Skin of body (tissue), 2 donors: ENCODE measurements around the gene SEMA4B. TPM values are rescaled to one million over a fixed set of nuclear protein-coding genes. Genes with fewer than 3 reads are reported as not detected.
"Not testable (repeated sequence)": the region's sequence is repeated elsewhere in the genome, so short reads cannot be mapped to it uniquely, and the experiment has no call there.

Experiments used
- DNase-seq: peaks from one replicate; lab custom pipeline; 2025; lab: John Stamatoyannopoulos, UW
- total RNA-seq: library from RNA; depleted of rRNA; stranded (reverse); fragments of >200 nt; gene quantifications from one replicate; pipeline ENCODE4 v1.2.3, GENCODE V29; 2014

Gene SEMA4B, protein sequence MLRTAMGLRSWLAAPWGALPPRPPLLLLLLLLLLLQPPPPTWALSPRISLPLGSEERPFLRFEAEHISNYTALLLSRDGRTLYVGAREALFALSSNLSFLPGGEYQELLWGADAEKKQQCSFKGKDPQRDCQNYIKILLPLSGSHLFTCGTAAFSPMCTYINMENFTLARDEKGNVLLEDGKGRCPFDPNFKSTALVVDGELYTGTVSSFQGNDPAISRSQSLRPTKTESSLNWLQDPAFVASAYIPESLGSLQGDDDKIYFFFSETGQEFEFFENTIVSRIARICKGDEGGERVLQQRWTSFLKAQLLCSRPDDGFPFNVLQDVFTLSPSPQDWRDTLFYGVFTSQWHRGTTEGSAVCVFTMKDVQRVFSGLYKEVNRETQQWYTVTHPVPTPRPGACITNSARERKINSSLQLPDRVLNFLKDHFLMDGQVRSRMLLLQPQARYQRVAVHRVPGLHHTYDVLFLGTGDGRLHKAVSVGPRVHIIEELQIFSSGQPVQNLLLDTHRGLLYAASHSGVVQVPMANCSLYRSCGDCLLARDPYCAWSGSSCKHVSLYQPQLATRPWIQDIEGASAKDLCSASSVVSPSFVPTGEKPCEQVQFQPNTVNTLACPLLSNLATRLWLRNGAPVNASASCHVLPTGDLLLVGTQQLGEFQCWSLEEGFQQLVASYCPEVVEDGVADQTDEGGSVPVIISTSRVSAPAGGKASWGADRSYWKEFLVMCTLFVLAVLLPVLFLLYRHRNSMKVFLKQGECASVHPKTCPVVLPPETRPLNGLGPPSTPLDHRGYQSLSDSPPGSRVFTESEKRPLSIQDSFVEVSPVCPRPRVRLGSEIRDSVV
- 38.7 TPM for total RNA-seq

DNA sequence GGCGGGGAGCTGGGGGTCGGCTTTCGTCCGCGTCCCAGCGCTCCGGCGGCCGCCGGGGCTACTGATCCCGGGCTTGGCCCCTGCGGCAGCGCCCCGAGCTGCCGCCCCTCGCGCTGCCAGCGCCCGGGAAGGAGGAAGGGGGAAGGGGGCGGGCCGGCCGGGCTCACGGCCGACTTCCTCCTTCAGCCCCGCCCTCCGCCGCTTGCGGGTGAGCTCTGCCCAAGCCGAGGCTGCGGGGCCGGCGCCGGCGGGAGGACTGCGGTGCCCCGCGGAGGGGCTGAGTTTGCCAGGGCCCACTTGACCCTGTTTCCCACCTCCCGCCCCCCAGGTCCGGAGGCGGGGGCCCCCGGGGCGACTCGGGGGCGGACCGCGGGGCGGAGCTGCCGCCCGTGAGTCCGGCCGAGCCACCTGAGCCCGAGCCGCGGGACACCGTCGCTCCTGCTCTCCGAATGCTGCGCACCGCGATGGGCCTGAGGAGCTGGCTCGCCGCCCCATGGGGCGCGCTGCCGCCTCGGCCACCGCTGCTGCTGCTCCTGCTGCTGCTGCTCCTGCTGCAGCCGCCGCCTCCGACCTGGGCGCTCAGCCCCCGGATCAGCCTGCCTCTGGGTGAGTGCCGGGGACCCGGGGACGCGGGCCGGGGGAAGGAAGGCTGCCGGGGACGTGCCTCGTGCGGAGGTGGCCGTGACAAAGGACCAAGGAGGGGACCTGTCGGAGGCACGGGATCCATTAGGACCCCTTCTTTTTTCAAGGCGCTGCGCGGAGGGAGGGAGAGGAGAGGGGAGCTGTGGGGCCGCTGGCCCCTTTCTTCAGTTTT is at the start of gene SEMA4B:
Gene SEMA4B (plus strand): TSS at position 201 of the 814 bp plus-strand sequence. CDS start 249 bp downstream, at position 450.
- DNase-seq, result no peak

DNA sequence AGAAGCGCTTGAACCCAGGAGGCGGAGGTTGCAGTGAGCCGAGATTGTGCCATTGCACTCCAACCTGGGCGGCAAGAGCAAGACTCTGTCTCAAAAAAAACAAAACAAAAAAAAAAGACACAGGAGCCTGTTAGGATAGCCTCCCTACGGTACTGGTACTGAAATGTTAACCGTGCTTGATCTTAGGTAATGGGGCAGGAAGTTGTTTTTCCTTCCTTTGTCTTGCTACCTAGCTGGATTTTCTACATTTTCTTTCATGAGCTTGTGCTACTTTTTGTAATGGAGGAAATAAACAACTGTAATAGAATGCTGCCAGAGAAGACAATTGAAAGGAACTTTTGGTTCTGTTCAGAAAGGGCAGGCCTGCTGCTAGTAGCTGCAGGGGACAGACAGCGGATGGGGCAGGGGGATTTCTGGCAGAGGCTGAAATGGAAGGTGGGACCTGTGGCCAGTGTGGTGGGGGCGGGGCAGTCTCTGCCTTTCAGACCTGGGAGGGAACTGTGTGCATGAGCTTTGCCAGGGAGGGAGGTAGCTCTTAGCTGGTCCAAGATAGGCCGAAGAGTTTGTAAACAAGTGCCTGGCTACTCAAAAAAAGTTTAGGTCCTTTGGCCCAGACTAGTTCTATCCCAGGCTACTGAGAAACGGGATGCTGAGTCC is 49.0 kb upstream of the SEMA4B start:
- DNase-seq, result no peak

DNA sequence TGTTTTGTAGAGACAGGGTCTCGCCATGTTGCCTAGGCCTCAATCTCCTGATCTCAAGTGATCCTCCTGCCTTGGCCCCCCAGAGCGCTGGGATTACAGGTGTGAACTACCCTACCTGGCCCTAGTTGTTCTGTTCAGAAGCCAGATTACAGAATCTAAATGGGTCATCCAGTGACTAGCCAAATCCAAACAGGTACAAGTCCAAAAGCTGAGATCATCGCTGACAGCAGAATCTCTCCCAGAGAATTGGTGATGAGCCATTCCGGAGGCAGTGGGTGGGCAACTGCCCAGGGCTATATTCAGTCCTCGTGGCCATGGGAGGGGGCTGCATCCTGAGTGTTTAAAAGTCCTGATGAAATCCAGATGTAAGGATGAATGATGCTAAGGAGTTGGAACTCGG is 47.5 kb upstream of the SEMA4B start:
- no peak for DNase-seq

DNA sequence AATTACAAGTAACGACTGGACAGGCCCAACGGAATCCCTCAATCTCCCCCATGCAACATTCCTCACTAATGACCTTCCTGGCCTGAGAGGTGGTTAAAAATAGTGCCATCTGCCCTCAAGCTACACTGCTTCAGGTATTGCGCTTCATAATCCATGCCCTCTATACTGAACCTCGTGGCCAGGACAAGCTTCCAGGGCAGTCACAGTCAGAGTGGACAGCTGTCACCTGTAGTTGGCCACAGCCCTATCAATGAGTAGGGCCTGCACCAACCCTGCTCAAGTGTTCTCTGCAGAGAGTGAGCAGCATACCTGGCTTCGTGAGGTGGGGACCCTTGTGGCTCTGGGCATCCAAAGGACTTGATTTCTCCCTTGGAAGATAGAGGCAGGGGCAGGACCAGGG is 46.9 kb upstream of the SEMA4B start:
- no peak for DNase-seq

DNA sequence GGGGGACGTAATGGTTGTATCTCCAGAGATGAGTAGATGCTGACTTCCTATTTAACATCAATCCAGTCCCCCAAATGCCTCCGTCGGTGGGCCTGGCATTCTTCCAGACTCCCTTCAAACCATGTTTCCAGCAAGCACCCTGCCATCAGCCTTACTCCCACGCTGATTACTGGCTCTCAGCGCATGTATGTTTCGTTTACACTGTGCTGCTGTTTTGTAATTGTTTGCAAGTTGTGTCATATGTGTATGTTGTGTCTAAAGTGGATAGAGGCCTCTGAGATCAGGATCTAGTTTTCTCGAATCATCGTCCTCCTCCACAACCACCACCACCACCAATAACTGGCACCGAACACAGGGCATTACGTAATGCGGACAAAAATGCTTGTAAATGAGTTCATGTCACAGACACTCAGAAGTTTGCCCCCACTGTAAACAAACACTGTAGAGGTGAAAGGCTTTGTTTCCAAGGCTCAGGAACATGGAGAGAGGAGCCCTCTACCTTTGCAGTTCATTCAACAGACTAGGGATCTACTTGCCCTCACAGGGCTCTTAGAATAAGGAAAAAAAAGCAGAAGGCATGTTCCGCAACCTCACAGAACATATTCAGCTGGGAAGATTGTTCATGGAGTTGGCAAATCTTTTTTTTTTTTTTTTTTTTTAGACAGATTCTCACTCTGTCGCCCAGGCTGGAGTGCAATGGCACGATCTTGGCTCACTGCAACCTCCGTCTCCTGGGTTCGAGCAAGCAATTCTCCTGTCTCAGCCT is 46.1 kb upstream of the SEMA4B start:
- DNase-seq, result no peak

DNA sequence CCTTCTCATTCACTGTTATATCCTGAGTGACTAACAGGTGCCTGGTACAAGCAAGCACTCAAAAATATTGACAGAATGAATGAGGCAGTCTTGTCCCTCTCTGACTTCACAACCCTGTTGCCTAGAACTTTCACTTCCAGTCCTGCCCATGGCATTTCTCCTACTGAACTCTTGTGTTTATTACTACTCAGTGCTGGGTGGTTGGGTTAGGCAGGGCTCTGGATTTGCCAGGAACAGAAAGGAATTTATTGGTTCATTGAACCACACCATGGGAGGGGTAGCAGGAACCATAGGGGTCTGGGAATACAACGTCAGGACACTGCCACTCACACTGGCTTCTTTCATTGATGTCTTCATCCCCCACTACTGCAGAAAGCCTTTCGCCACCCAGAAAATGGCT is 41.9 kb upstream of the SEMA4B start:
- DNase-seq, result no peak

DNA sequence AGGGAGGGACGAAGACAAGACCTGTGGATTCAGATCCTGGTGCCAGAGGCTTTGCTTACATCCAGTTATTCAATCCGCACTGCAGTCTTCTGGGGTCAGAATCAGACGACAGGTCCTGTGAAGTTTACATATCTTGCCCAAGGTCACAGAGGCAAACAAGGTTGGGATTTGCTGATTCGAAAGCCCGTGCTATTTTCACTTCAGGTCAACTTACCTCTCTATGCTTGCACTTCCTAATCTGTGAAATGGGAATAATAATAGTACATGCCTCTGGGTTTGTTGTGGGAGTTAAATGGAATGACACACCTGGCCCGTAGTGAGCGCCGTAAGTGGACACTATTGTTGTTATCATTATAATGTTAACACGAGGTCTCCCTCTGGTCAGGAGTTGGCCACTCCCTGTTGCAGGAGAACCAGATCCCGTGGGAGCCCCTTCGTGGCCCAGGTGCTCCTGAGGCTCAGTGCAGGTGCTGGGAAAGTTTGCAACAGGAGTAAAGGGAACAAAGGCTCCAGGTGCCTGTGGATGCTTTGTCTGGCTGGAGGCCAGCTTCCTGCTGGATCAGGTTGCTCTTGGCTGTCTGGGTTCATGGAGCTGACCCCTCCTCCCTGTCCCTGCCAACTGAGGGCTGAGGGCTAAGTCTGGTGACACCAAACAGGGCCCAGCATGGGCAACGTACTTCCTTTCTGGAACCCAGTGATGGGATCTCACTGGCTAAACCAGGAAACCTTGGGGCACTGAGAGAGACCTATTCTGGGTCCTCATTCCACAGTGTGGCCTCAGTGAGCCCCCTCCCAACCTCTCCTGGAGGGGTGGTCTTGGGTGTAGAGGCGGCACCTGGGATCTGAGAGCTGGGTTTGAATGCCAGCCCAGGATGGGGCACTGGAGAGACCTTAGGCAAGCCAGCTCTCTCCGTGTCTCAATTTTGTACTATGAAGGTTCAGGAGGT is 40.1 kb upstream of the SEMA4B start:
- DNase-seq, result no peak

DNA sequence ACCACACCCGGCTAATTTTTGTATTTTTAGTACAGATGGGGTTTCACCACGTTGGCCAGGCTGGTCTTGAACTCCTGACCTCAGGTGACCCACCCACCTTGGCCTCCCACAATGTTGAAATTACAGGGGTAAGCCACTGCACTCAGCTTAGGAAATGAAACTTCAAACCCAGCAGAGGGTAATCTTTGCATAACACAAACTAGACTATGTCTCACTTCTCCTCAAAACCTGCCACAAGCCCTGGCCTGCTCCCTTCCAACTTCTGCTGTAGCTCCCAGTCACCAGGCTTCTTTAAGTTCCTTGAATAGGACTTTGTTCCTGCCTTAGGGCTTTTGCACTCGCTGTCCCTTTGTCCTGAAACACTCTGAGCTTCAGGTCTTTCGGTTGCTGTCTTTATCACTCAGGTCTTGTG is 39.2 kb upstream of the SEMA4B start:
- DNase-seq, result no peak

DNA sequence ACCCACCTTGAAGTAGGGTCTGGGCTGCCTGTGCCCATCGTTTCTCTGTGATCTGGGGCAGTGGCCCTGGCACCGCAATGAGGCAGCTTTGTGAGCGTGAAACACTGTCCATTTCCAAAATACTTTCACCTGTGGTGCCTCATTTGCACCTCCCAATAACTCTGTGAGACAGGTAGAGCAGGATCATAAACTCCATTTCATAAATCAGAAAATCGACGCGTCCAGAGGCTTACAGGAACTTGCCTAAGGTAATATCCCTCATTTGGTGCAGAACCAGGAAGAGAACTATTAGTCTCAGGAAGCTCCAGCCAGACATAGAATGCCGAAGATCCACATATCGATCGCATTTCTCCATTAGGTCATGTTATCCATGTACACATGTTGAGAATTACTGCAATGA is 38.2 kb upstream of the SEMA4B start:
- DNase-seq, result no peak

DNA sequence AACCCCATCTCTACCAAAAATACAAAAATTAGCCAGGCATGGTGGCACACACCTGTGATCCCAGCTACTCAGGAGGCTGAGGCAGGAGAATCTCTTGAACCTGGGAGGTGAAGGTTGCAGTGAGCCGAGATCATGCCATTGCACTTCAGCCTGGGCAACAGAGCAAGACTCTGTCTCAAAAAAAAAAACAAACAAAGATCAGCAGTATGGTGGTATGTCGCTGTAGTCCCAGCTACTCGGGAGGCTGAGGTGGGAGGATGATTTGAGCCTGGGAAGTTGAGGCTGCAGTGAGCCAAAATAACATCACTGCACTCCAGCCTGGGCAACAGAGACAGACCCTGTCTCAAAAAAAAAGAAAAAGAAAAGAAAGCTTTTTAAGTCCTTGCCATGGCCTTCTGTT is 36.9 kb upstream of the SEMA4B start:
- not testable (repeated sequence) for DNase-seq

DNA sequence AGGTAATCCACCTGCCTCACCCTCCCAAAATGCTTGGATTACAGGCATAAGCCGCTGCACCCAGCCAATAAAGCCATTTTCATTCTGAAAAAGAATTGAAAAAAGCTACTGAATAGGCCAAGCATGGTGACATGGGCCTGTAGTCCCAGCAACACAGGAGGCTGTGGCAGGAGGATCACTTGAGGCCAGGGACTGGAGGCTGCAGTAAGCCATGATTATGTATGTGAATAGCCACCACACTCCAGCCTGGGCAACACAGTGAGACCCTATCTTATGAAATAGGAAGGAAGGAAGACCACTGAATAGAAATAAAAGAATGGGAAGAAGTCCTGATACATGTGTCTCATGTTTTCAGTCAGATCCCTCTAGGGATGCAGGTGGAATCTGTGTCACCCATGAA is 36.0 kb upstream of the SEMA4B start:
- DNase-seq, result no peak

DNA sequence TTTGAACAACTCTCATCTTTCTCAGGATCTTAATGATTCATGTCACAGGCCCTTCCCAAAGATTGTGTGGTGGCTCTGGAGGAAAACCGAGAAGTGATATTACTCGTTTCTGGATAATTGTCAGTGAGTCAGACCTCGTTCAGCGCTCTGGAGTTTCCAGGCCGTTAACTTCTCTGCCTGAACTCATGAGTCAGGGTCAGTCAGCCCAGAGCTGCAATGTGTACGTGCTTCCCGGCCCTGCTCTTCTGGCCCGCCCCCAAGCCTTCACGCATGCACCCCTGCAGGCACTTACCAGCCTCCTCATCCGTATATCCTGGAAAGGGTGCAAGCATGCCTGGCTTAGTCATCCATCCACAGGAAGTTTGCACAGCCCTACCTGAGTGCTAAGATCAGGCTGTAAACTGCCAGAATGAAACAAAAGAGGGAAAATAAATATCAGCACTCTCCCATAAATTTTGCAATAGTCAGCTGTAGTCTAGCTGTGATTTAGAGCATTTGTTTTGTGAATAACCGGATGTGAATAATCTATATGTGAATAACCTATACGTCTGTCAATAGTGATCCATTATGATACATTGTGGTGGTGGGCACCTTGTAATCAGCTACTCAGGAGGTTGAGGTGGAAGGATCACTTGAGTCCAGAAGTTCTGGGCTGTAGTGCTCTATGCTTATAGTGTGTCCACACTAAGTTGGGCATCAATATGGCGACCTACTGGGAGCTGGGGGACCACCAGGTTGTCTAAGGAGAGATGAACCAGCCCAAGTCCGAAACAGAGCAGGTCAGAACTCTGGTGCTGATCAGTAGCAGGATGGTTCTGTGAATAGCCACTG is 35.3 kb upstream of the SEMA4B start:
- no peak for DNase-seq

DNA sequence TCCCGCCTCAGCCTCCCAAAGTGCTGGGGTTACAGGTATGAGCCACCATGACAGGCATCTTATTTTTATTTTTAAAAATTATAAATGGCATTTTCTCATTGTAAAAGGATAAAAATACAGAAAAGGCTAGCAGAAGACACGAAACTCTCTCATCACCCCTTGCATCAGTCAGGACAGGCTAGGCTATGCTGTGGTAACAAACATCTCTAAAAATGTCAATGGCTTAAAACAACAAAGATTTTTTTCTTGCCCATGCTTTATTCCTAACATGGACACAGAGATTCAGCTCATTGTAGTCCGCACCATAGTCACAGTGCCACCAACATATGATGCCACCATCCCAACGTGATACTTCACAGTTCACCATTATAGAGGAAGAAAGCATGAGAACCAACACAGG is 34.0 kb upstream of the SEMA4B start:
- DNase-seq, result no peak

DNA sequence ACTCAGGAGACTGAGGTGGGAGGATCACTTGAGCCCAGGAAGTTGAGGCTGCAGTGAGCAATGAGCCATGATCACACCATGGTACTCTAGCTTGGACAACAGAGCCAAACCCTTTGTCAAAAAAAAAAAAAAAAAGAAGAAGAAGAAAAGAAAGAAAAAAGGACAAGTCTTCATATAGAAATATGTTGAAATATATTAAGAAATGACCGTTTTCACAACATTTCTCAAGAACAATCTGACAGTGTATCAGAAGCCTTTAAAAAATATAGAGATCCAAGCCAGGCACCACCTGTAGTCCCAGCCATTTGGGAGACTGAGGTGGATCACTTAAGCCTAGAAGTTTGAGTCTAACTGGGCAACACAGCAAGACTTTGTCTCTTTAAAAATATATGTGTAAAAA is 29.5 kb upstream of the SEMA4B start:
- no peak for DNase-seq

DNA sequence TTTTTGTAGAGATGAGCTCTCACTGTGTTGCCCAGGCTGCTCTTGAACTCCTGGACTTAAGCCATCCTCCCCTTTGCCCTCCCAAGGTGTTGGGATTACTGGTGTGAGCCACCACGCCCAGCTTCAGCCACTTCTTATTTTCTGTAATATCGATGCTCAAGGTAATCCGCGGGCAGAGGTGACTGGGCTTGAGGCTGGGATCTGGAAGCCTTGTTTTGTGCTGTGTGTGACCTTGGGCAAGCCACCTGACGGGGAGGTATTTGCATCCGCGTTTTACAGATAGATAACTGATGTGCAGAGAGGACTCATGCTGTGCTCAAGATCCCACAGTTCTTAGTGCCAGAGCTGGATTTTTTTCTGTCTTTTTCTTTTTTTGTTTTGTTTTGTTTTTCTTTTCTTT is 27.8 kb upstream of the SEMA4B start:
- no peak for DNase-seq

DNA sequence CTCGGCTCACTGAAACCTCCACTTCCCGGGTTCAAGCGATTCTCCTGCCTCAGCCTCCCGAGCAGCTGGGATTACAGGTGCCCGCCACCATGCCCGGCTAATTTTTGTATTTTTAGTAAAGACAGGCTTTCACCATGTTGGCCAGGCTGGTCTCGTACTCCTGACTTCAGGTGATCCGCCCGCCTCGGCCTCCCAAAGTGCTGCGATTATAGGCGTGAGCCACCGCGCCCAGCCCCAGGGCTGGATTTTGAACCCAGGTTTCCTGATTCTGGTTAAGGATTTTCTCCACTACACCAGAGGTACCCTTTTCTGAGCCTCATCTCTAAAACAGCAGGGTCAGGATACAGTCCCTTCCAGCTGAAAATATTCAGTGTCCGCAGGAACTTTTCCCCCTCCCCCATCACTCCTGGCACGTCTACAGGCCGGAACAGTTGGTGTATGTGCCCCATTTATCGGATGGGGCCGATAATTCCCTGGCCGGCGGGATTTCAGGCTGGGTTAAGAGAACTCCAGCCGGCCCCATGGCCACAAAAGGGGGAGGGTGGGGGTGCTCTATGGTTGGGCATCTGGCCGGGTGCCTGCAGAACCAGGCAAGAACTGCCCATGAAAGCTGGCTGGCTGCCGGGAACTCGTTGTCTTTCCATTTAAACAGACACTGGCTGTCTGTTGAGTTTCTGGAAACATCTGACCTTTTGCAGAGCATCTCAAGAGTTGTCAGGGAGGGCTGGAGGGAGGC is 26.8 kb upstream of the SEMA4B start:
- no peak for DNase-seq

DNA sequence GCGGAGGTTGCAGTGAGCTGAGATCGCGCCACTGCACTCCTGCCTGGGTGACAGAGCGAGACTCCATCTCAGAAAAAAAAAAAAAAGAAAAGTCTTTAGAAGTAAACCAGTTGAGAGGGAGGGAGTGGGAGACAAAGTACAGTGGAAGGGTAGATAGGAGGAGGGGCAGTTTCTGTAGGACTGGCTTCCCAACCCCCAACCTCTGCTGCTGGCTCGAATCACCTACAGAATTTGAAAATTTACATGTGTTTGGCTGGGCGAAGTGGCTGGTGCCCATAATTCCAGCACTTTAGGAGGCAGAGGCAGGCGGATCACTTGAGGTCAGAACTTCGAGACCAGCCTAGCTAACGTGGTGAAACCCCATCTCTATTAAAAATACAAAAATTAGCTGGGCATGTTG is 24.1 kb upstream of the SEMA4B start:
- no peak for DNase-seq
